Keratinocyte (primary cell): ENCODE results near the gene CT45A1. TPM values are rescaled to one million over a fixed set of nuclear protein-coding genes. Genes with fewer than 3 reads are reported as not detected.
"Not testable (repeated sequence)": the region's sequence is repeated elsewhere in the genome, so short reads cannot be mapped to it uniquely, and the experiment has no call there.

Experiments
- DNase-seq: peaks from one replicate; pipeline ENCODE4 v3.0.0-alpha.2; 2011; ENCODE audit warnings: low read depth, missing footprints, low spot score
- FAIRE-seq: peaks from 2 replicates; lab custom pipeline; 2011; peaks lifted over from hg19 to GRCh38; lab: Jason Lieb, UNC
- H2AFZ ChIP-seq: 2 replicates; pipeline ENCODE4 v1.6.0; 2012; ENCODE audit warnings: low read length, control low read depth, inconsistent platforms; ENCODE audit not compliant: control insufficient read depth
- H3K27ac ChIP-seq: 2 replicates; pipeline ENCODE4 v1.5.1; 2011; ENCODE audit warnings: low read length; ENCODE audit not compliant: control insufficient read depth, insufficient read depth
- H3K27me3 ChIP-seq: 3 replicates; pipeline ENCODE4 v1.6.0; 2011; ENCODE audit warnings: low read length; ENCODE audit not compliant: control insufficient read depth, insufficient read depth; ENCODE audit errors: extremely low read depth
- H3K36me3 ChIP-seq, 2 experiments: 2 replicates in 1 of 2; 3 replicates in 1 of 2; pipeline ENCODE4 v1.5.1; 2011; ENCODE audit warnings: low read length in 2 of 2, mild to moderate bottlenecking in 1 of 2; ENCODE audit not compliant: control insufficient read depth in 2 of 2, insufficient read depth in 2 of 2; ENCODE audit errors: extremely low read depth in 1 of 2
- H3K4me1 ChIP-seq: 3 replicates; pipeline ENCODE4 v1.5.1; 2011; ENCODE audit warnings: low read length; ENCODE audit not compliant: control insufficient read depth, insufficient read depth; ENCODE audit errors: extremely low read depth
- H3K4me2 ChIP-seq: 3 replicates; pipeline ENCODE4 v1.6.0; 2011; ENCODE audit warnings: low read depth, low read length; ENCODE audit not compliant: control insufficient read depth, insufficient read depth; ENCODE audit errors: extremely low read depth
- H3K4me3 ChIP-seq, 3 experiments: fragments of 200-600 bp in 1 of 3; sonication (generic) in 1 of 3; 2 replicates in 2 of 3; 3 replicates in 1 of 3; pipeline ENCODE4 v1.5.1; 2011 to 2016; ENCODE audit warnings: low read length in 3 of 3, mild to moderate bottlenecking in 3 of 3, control low read depth in 2 of 3, inconsistent platforms in 1 of 3, low read depth in 1 of 3, mixed read lengths in 1 of 3, mixed run types in 1 of 3, moderate library complexity in 1 of 3; ENCODE audit not compliant: control insufficient read depth in 2 of 3, insufficient read depth in 2 of 3; ENCODE audit errors: extremely low read depth in 1 of 3
- H3K79me2 ChIP-seq: 2 replicates; pipeline ENCODE4 v1.6.0; 2012; ENCODE audit warnings: low read length; ENCODE audit not compliant: control insufficient read depth, insufficient read depth
- H3K9ac ChIP-seq: 3 replicates; pipeline ENCODE4 v1.6.0; 2011; ENCODE audit warnings: low read length; ENCODE audit not compliant: control insufficient read depth, insufficient read depth; ENCODE audit errors: extremely low read depth
- H3K9me1 ChIP-seq: 3 replicates; pipeline ENCODE4 v1.6.0; 2011; ENCODE audit warnings: low read length; ENCODE audit not compliant: control insufficient read depth, insufficient read depth; ENCODE audit errors: extremely low read depth
- H3K9me3 ChIP-seq: 2 replicates; pipeline ENCODE4 v1.5.1; 2012; ENCODE audit warnings: low read depth, low read length; ENCODE audit not compliant: control insufficient read depth
- H4K20me1 ChIP-seq: 3 replicates; pipeline ENCODE4 v1.6.0; 2011; ENCODE audit warnings: low read length; ENCODE audit not compliant: control insufficient read depth, insufficient read depth; ENCODE audit errors: extremely low read depth
- EZH2 ChIP-seq: IDR thresholded peaks from one replicate; pipeline ENCODE4 v1.6.1; 2012; ENCODE audit warnings: inconsistent platforms, mild to moderate bottlenecking, low read length, moderate library complexity
- dilution Hi-C: fragments of 300-500 bp; cut with MboI; formaldehyde crosslinking; loops from one replicate; pipeline ENCODE4 v1.7.0; 2020; ENCODE audit warnings: low sequenced_read_pairs; ENCODE audit not compliant: extremely low pct_ligation_motif_present
- polyA plus RNA-seq, 5 experiments: library from polyadenylated mRNA; depleted of rRNA in 3 of 5; stranded (reverse) in 3 of 5; stranded (forward) in 1 of 5; unstranded in 1 of 5; fragments of >200 nt; gene quantifications; 1 replicate in 1 of 5; 2 replicates in 3 of 5; 3 replicates in 1 of 5; pipeline versions ENCODE4 v1.2.1 to v1.2.3, GENCODE V29; 2011 to 2012; ENCODE audit warnings: missing spikeins in 2 of 5, low read depth in 1 of 5, low replicate concordance in 1 of 5
- small RNA-seq, 3 experiments: library from RNA; depleted of rRNA; stranded (forward); fragments of <200 nt; gene quantifications; one replicate each; pipeline ENCODE3, GENCODE V24; 2012; ENCODE audit warnings: low read depth in 3 of 3, low replicate concordance in 1 of 3; ENCODE audit not compliant: insufficient read length in 3 of 3

CT45A1 gene
- polyA plus RNA-seq, 1 donor (not counting 4 experiments of a cell fraction or from before 2014, with no cell fraction given), result not detected

DNA sequence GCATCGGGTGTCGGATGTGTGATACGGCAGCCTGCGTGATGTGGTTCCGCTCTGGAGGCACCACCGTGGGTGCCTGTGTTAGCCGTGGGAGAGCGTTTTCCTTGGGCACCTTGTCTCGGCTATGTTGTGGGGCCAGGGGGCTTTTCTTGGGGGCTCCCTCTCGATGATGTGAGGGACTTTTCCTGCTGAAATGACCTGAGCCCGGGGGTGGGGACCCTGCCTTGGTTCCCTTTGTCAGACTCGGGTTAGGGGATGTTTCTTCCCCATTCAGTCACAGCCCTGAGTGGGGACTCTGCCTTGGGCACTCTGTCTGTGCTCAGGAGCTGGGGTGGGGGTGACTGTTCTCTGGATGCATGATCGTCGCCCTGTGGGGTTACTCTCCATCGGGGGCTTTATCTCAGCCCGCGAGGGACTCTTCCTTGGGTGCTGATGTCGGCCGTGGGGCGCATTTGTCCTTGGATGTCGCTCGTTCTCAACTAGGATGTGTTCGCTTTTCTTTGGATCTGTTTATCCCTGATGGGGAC, 27.8 kb downstream of the CT45A1 start:
- FAIRE-seq, result no peak
- H3K36me3 ChIP-seq, result no peaks in the 10 kb centered on the region
- H3K4me1 ChIP-seq, result no peaks in the 10 kb centered on the region
- no peak overlapping the region for H3K9ac ChIP-seq
- dilution Hi-C loops, result no loop called here
- H3K4me3 ChIP-seq, result no peak overlapping the region
- no peak for DNase-seq
- H3K9me3 ChIP-seq, result no peaks in the 10 kb centered on the region
- no peaks in the 10 kb centered on the region for H3K79me2 ChIP-seq
- H3K4me2 ChIP-seq, result no peak overlapping the region
- no peak overlapping the region for H2AFZ ChIP-seq
- H4K20me1 ChIP-seq, result no peaks in the 10 kb centered on the region
- H3K27ac ChIP-seq, result no peak overlapping the region
- no peaks in the 10 kb centered on the region for H3K27me3 ChIP-seq
- H3K9me1 ChIP-seq, result no peaks in the 10 kb centered on the region
- TF ChIP-seq EZH2, result no peak

DNA sequence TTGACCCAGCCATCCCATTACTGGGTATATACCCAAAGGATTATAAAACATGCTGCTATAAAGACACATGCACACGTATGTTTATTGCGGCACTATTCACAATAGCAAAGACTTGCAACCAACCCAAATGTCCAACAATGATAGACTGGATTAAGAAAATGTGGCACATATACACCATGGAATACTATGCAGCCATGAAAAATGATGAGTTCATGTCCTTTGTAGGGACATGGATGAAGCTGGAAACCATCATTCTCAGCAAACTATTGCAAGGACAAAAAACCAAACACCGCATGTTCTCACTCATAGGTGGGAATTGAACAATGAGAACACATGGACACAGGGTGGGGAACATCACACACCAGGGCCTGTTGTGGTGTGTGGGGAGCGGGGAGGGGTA, 31.3 kb downstream of the CT45A1 start:
- H3K27ac ChIP-seq, DNase-seq, H2AFZ ChIP-seq, H4K20me1 ChIP-seq, H3K9me1 ChIP-seq, H3K4me1 ChIP-seq, H3K4me2 ChIP-seq, H3K4me3 ChIP-seq, H3K9me3 ChIP-seq, H3K36me3 ChIP-seq, H3K79me2 ChIP-seq, dilution Hi-C loops, H3K27me3 ChIP-seq, FAIRE-seq, H3K9ac ChIP-seq: not testable (repeated sequence)

GRCh38 chrX:135768091-135768490, 54.7 kb downstream of the CT45A1 start, which contains the start of gene CT45A3:
Gene CT45A3, minus strand, starts transcription at chrX:135768191. Its CDS starts 3,747 bp downstream, at chrX:135764444.
- H3K9ac ChIP-seq, H3K9me1 ChIP-seq, H3K4me2 ChIP-seq, H3K36me3 ChIP-seq, H3K27me3 ChIP-seq, DNase-seq, H3K79me2 ChIP-seq, FAIRE-seq, H3K4me1 ChIP-seq, H4K20me1 ChIP-seq, H2AFZ ChIP-seq, H3K4me3 ChIP-seq, H3K9me3 ChIP-seq, dilution Hi-C loops, H3K27ac ChIP-seq: not testable (repeated sequence)

Small RNAs within 50 kb of the gene (small RNA-seq; reads per million reads assigned to genes)
- 0 reads per million in 3 experiments for gene AC240442.1

Other genes starting within 250 kb of the CT45A1 start
- 5.2 to 14.5 TPM (median 11.4 TPM) in 3 replicates for gene INTS6L, start 193.0 kb upstream of the CT45A1 start, polyA plus RNA-seq
- gene CT45A3, start 54.6 kb downstream of the CT45A1 start, polyA plus RNA-seq, result not detected in 3 replicates
- gene CT45A5, start 71.9 kb downstream of the CT45A1 start, polyA plus RNA-seq, result not detected in 3 replicates
- gene CT45A6, start 89.1 kb downstream of the CT45A1 start, polyA plus RNA-seq, result not detected in 3 replicates
- not detected in 3 replicates for gene CT45A2, start 106.4 kb downstream of the CT45A1 start, polyA plus RNA-seq
- gene CT45A7, start 123.6 kb downstream of the CT45A1 start, polyA plus RNA-seq, result not detected in 3 replicates
- gene CT45A8, start 140.9 kb downstream of the CT45A1 start, polyA plus RNA-seq, result not detected in 3 replicates
- not detected in 3 replicates for gene CT45A9, start 158.2 kb downstream of the CT45A1 start, polyA plus RNA-seq
- not detected in 3 replicates for gene CT45A10, start 179.8 kb downstream of the CT45A1 start, polyA plus RNA-seq
- gene SAGE1, start 180.1 kb downstream of the CT45A1 start, polyA plus RNA-seq, result not detected in 3 replicates